DND-41 (cell line): ENCODE measurements around the gene SUMO3.

ENCODE experiments used
- ATAC-seq: fragments of 200-7000 bp; cut with Tn5 transposase; 3 replicates; pipeline ENCODE4 v1.9.1; 2021; ENCODE audit warnings: low read depth; ENCODE audit not compliant: insufficient read depth
- DNase-seq: peaks from one replicate; pipeline ENCODE4 v3.0.0-alpha.2; 2020
- H2AFZ ChIP-seq: 2 replicates; pipeline ENCODE4 v1.6.0; 2012; ENCODE audit warnings: low read depth, low read length
- H3K27ac ChIP-seq: 2 replicates; pipeline ENCODE4 v1.5.1; 2012; ENCODE audit warnings: low read length, inconsistent platforms
- H3K27me3 ChIP-seq: fragments of 200-600 bp; sonication (generic); 2 replicates; pipeline ENCODE4 v1.6.0; 2012; ENCODE audit warnings: low read length, mild to moderate bottlenecking, inconsistent platforms; ENCODE audit not compliant: insufficient read depth, poor library complexity
- H3K36me3 ChIP-seq: 2 replicates; pipeline ENCODE4 v1.5.1; 2012; ENCODE audit warnings: low read length, inconsistent platforms; ENCODE audit not compliant: insufficient read depth
- H3K4me1 ChIP-seq: 2 replicates; pipeline ENCODE4 v1.5.1; 2012; ENCODE audit warnings: mild to moderate bottlenecking, low read length; ENCODE audit not compliant: insufficient read depth
- H3K4me2 ChIP-seq: 2 replicates; pipeline ENCODE4 v1.6.0; 2012; ENCODE audit warnings: mild to moderate bottlenecking, moderate library complexity, low read length, inconsistent platforms; ENCODE audit not compliant: insufficient read depth
- H3K4me3 ChIP-seq, 2 experiments: fragments of 200-600 bp in 1 of 2; shearing (Covaris generic) in 1 of 2; 2 replicates each; pipeline ENCODE4 v1.5.1; 2012 to 2016; ENCODE audit warnings: inconsistent platforms in 2 of 2, low read length in 2 of 2, mild to moderate bottlenecking in 2 of 2, low read depth in 1 of 2, moderate library complexity in 1 of 2
- H3K79me2 ChIP-seq: 2 replicates; pipeline ENCODE4 v1.6.0; 2012; ENCODE audit warnings: low read length, inconsistent platforms; ENCODE audit not compliant: insufficient read depth
- H3K9ac ChIP-seq: 2 replicates; pipeline ENCODE4 v1.6.0; 2012; ENCODE audit warnings: low read depth, mild to moderate bottlenecking, inconsistent platforms, low read length, moderate library complexity
- H3K9me3 ChIP-seq: 2 replicates; pipeline ENCODE4 v1.5.1; 2012; ENCODE audit warnings: low read length, moderate library complexity, mild to moderate bottlenecking, inconsistent platforms; ENCODE audit not compliant: insufficient read depth, severe bottlenecking
- H4K20me1 ChIP-seq: 2 replicates; pipeline ENCODE4 v1.6.0; 2012; ENCODE audit warnings: low read length; ENCODE audit not compliant: insufficient read depth
- EZH2 ChIP-seq: IDR thresholded peaks from 3 replicates; pipeline ENCODE4 v1.6.1; 2012; ENCODE audit warnings: borderline replicate concordance, low read depth, mild to moderate bottlenecking, moderate library complexity, low read length, inconsistent platforms; ENCODE audit not compliant: severe bottlenecking
- TF ChIP-seq, protein P1 (sequence below): IDR thresholded peaks from 2 replicates; pipeline ENCODE4 v1.5.1; 2012; ENCODE audit warnings: borderline replicate concordance, low read length, moderate library complexity, mild to moderate bottlenecking; ENCODE audit not compliant: poor library complexity, severe bottlenecking; ENCODE audit errors: extremely low read depth

Gene SUMO3

DNA sequence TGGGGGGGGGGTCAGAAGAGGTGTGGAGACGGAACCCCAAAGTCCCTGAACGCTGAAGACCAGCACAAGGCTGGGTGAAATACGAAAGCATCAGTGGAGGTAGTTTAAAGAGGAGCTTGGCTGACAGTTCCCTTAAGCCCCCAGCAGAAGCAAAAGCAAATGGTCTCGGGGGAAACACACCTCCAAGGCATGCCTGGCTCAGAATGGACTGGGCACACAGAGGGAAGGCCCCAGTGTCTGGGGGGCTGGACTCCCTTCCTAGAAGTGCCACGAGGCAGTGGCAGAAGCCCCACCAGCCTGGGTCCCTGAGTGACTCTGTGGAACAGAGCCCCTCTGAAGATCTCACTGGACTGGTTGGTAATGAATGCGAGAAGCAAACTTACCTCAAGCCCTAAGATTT is 60.1 kb downstream of the SUMO3 start:
- H3K4me2 ChIP-seq: no peak overlapping the region
- H3K79me2 ChIP-seq: no peaks in the 10 kb centered on the region
- no peaks in the 10 kb centered on the region for H3K27me3 ChIP-seq
- H3K9ac ChIP-seq: no peak overlapping the region
- no peaks in the 10 kb centered on the region for H3K36me3 ChIP-seq
- TF ChIP-seq, protein P1, sequence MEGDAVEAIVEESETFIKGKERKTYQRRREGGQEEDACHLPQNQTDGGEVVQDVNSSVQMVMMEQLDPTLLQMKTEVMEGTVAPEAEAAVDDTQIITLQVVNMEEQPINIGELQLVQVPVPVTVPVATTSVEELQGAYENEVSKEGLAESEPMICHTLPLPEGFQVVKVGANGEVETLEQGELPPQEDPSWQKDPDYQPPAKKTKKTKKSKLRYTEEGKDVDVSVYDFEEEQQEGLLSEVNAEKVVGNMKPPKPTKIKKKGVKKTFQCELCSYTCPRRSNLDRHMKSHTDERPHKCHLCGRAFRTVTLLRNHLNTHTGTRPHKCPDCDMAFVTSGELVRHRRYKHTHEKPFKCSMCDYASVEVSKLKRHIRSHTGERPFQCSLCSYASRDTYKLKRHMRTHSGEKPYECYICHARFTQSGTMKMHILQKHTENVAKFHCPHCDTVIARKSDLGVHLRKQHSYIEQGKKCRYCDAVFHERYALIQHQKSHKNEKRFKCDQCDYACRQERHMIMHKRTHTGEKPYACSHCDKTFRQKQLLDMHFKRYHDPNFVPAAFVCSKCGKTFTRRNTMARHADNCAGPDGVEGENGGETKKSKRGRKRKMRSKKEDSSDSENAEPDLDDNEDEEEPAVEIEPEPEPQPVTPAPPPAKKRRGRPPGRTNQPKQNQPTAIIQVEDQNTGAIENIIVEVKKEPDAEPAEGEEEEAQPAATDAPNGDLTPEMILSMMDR: no peak
- TF ChIP-seq EZH2: no peak
- no peak overlapping the region for H3K27ac ChIP-seq
- H2AFZ ChIP-seq: no peak overlapping the region
- no peaks in the 10 kb centered on the region; the same call in 1 of the 2 replicates for H4K20me1 ChIP-seq
- no peaks in the 10 kb centered on the region for H3K9me3 ChIP-seq
- no peaks in the 10 kb centered on the region for H3K4me1 ChIP-seq
- H3K4me3 ChIP-seq: no peak overlapping the region
- ATAC-seq: no peak
- DNase-seq: no peak

DNA sequence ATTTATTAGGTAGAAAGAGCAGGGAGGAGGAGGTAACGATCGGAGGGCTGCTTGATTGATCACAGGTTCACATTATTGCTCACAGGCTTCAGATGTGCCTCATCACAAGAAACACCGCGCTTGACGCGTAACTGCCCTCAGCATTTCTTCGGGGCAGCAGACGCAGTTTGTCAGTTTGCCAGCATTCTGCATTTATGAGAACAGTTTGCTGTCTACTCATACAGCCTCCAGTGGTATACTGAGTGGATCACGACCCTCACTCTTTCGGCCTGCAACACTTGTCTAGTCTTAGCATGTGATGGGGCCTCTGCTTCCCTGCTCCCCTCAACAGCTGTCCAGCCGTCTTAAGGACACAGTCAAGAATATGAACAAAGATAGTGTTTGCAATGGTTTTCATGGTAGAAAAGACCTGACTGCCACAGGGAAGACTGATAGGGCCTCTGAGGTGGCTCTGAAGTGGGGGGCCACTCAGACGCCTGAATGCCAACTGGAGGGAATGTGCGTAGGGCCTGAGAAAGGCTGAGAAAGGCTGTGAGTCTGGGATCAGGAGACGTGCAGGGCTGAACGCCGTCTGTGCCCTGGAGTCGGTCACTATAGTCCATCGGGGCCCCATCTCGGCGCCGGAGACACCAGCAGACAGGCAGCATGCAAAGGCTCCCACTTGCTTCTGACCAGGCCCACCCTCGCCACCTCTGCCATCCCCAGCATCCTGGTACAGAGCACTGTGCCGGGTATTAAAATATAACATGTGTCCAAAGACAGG is 61.3 kb downstream of the SUMO3 start:
- H3K4me1 ChIP-seq: no peaks in the 10 kb centered on the region
- DNase-seq: no peak
- H3K79me2 ChIP-seq: no peaks in the 10 kb centered on the region
- TF ChIP-seq, protein P1: no peak
- TF ChIP-seq EZH2: no peak
- no peak overlapping the region for H2AFZ ChIP-seq
- H4K20me1 ChIP-seq: no peaks in the 10 kb centered on the region; the same call in 1 of the 2 replicates
- H3K4me3 ChIP-seq: no peak overlapping the region
- no peaks in the 10 kb centered on the region for H3K27me3 ChIP-seq
- no peak for ATAC-seq
- no peak overlapping the region for H3K27ac ChIP-seq
- no peaks in the 10 kb centered on the region for H3K9me3 ChIP-seq
- no peak overlapping the region for H3K9ac ChIP-seq
- H3K36me3 ChIP-seq: no peaks in the 10 kb centered on the region
- H3K4me2 ChIP-seq: no peak overlapping the region
